Neural cell (in vitro differentiated cells): ENCODE data around the gene GATB.

ENCODE experiments used
- EZH2 ChIP-seq: fragments of 200-600, 300-800 bp; shearing (Covaris generic), sonication (generic); IDR thresholded peaks from 2 replicates; pipeline ENCODE4 v1.6.1; 2014; ENCODE audit warnings: antibody characterized with exemption, low read length, borderline replicate concordance, mild to moderate bottlenecking; ENCODE audit not compliant: insufficient read depth, poor library complexity, severe bottlenecking
- POLR2AphosphoS5 ChIP-seq: IDR thresholded peaks from 2 replicates; pipeline ENCODE4 v1.6.1; 2012
- SMC3 ChIP-seq: fragments of 450-650 bp; conservative IDR thresholded peaks from 2 replicates; pipeline ENCODE4 v1.6.1; 2014; ENCODE audit warnings: antibody characterized with exemption, mild to moderate bottlenecking, moderate library complexity; ENCODE audit not compliant: poor library complexity
- TF ChIP-seq, protein P1 (sequence below): fragments of 450-650 bp; IDR thresholded peaks from 2 replicates; pipeline ENCODE4 v1.5.1; 2014; ENCODE audit warnings: antibody characterized with exemption, mild to moderate bottlenecking, moderate library complexity; ENCODE audit not compliant: poor library complexity, severe bottlenecking

DNA sequence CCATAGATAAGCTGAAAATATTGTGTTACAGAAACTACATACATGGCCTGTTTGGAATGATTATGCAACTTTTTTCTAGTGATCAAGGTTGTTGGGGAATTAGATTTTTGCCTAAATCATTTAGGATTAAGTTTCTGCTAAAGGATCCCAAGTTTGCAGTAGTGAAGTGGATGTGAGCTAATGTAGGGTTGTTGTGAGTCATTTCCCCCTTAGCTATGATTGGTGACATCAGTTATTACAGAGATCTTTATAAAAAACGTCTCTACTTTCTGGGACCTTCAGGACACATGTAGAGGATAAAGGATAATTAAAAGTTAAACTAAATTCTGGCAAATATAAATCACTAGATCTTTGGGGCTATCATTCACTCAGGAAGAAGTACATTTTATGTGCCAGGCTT is 133.3 kb downstream of the GATB start:
- TF ChIP-seq EZH2 (no peak), POLR2AphosphoS5 (no peak), SMC3 (no peak)
- TF ChIP-seq, protein P1, sequence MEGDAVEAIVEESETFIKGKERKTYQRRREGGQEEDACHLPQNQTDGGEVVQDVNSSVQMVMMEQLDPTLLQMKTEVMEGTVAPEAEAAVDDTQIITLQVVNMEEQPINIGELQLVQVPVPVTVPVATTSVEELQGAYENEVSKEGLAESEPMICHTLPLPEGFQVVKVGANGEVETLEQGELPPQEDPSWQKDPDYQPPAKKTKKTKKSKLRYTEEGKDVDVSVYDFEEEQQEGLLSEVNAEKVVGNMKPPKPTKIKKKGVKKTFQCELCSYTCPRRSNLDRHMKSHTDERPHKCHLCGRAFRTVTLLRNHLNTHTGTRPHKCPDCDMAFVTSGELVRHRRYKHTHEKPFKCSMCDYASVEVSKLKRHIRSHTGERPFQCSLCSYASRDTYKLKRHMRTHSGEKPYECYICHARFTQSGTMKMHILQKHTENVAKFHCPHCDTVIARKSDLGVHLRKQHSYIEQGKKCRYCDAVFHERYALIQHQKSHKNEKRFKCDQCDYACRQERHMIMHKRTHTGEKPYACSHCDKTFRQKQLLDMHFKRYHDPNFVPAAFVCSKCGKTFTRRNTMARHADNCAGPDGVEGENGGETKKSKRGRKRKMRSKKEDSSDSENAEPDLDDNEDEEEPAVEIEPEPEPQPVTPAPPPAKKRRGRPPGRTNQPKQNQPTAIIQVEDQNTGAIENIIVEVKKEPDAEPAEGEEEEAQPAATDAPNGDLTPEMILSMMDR, result no peak
